NOMO-1 treated with dmso at 0.1 percent for 144 hours (cell line): Measurements from ENCODE around the gene RABGAP1L.
"Not testable (repeated sequence)": the region's sequence is repeated elsewhere in the genome, so short reads cannot be mapped to it uniquely, and the experiment has no call there.

Source experiments
- DNase-seq: peaks from one replicate; lab custom pipeline; 2025; ENCODE audit not compliant: unreplicated experiment; lab: John Stamatoyannopoulos, UW

Gene RABGAP1L

GRCh38 chr1:174428033-174428432 is 268.7 kb downstream of the RABGAP1L start:
- no peak for DNase-seq

GRCh38 chr1:174428739-174429138 is 269.4 kb downstream of the RABGAP1L start:
- DNase-seq = no peak

- DNase-seq = no peak
These were observed 274.1 kb downstream of the RABGAP1L start for GRCh38 chr1:174433451-174433850.

- DNase-seq = no peak
These were observed 286.0 kb downstream of the RABGAP1L start for GRCh38 chr1:174445351-174445750.

- DNase-seq = no peak
These were observed 286.5 kb downstream of the RABGAP1L start for GRCh38 chr1:174445817-174446216.

- DNase-seq = no peak
These were observed 288.7 kb downstream of the RABGAP1L start, which contains the start of gene GPR52 for GRCh38 chr1:174447866-174448530. Gene GPR52 (plus strand): TSS chr1:174447964. CDS start chr1:174448112, 148 bp downstream.

GRCh38 chr1:174448531-174448883 is 289.2 kb downstream of the RABGAP1L start:
- DNase-seq = no peak

GRCh38 chr1:174448974-174449373 is 289.7 kb downstream of the RABGAP1L start:
- DNase-seq = no peak

- DNase-seq = no peak
These were observed 292.1 kb downstream of the RABGAP1L start for GRCh38 chr1:174451408-174451807.

- DNase-seq = no peak
These were observed 306.5 kb downstream of the RABGAP1L start for GRCh38 chr1:174465855-174466254.

GRCh38 chr1:174466607-174467006 is 307.3 kb downstream of the RABGAP1L start:
- no peak for DNase-seq

- no peak for DNase-seq
These were observed 309.7 kb downstream of the RABGAP1L start for GRCh38 chr1:174469052-174469451.

GRCh38 chr1:174469687-174470086 is 310.4 kb downstream of the RABGAP1L start:
- no peak for DNase-seq

- no peak for DNase-seq
These were observed 320.0 kb downstream of the RABGAP1L start for GRCh38 chr1:174479281-174479680.

GRCh38 chr1:174480324-174480723 is 321.0 kb downstream of the RABGAP1L start:
- DNase-seq = no peak

- DNase-seq = no peak
These were observed 332.3 kb downstream of the RABGAP1L start for GRCh38 chr1:174491606-174492005.

GRCh38 chr1:174497478-174497877 is 338.2 kb downstream of the RABGAP1L start:
- no peak for DNase-seq

GRCh38 chr1:174516755-174517154 is 357.4 kb downstream of the RABGAP1L start:
- DNase-seq = not testable (repeated sequence)

- DNase-seq = no peak
These were observed 360.5 kb downstream of the RABGAP1L start for GRCh38 chr1:174519844-174520243.

GRCh38 chr1:174531751-174532150 is 372.4 kb downstream of the RABGAP1L start:
- no peak for DNase-seq

- DNase-seq = no peak
These were observed 375.5 kb downstream of the RABGAP1L start for GRCh38 chr1:174534789-174535188.

GRCh38 chr1:174535207-174535606 is 375.9 kb downstream of the RABGAP1L start:
- no peak for DNase-seq

- DNase-seq = not testable (repeated sequence)
These were observed 384.1 kb downstream of the RABGAP1L start for GRCh38 chr1:174543421-174543820.
